Activated T-cell treated with anti-CD3 and anti-CD28 coated beads for 48 hours (primary cell): Measurements from ENCODE around the gene CYTH1.
A peak's percentile ranks its signal among the peaks of the same experiment; 100 is the strongest.
"Not testable (repeated sequence)": the region's sequence is repeated elsewhere in the genome, so short reads cannot be mapped to it uniquely, and the experiment has no call there.

Source experiments
- DNase-seq: peaks from one replicate; pipeline ENCODE4 v3.0.0-alpha.2; 2020; ENCODE audit warnings: low read depth

Gene CYTH1

GRCh38 chr17:78759203-78759968 is 22.7 kb downstream of the CYTH1 start:
- DNase-seq = no peak

GRCh38 chr17:78753316-78754250 is 28.5 kb downstream of the CYTH1 start:
- no peak for DNase-seq

DNA sequence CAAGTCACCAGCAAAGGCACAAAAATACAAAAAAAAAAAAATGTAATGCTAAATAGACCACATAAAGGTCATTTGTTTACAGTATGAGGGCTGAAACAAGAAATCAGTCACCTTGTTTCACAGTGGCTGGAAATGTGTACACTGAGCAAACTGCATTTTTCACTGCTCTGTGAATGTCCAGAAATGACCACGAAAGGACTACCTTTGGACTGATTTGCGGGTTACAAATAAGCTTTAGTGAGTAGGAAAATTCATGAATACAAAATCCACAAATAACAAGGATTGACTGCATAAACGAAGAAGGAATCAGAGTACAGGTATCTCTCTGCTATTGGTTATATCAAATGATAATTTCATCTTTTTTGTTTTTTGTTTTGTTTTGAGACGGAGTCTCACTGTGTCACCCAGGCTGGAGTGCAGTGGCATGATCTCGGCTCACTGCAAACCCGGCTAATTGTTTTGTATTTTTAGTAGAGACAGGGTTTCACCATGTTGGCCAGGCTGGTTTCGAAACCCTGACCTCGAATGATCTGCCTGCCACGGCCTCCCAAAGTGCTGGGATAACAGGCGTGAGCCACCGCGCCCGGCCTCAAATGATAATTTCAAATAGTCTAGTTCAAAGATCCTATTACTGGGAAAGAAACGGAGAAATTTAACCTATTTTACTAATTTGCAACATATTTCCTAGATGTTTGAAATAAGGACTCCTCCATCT is 30.5 kb downstream of the CYTH1 start:
- DNase-seq = no peak

DNA sequence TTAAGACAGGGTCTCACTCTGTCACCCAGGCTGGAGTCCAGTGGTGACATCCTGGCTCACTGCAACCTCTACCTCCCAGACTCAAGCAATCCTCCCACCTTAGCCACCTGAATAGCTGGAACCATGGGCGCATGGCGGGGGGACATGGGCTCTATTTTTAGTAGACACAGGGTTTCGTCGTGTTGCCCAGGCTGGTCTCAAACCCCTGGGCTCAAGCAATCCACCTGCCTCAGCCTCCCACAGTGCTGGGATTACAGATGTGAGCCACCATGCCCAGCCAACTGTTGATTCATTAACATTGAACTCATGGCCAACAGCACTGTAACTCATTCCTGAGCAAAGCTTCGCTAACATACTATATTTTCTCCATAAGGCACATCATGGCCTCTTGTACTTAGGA is 31.1 kb downstream of the CYTH1 start:
- DNase-seq = not testable (repeated sequence)

- DNase-seq = peak; percentile 66
Measured at GRCh38 chr17:78748730-78749317, 33.2 kb downstream of the CYTH1 start.

GRCh38 chr17:78748048-78748729 is 33.9 kb downstream of the CYTH1 start:
- DNase-seq = no peak

DNA sequence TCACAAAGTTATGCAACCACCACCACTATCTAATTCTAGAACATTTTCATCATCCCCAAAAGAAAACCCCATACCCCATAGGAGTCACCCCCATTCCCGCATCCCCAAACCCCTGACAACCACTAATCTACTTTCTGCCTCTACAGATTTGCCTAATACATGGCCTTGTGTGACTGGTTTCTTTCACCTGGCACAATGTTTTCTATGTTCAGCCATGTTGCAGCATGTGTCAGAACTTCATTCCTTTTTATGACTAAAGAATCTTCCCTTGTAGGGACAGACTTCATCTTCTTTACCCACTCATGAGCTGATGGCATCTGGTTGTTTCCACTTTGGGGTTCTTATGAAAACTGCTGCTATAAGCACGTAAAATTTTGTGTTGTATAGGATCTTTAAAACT is 34.6 kb downstream of the CYTH1 start:
- DNase-seq = no peak

- DNase-seq = no peak
Measured at GRCh38 chr17:78746949-78747269, 35.2 kb downstream of the CYTH1 start.

DNA sequence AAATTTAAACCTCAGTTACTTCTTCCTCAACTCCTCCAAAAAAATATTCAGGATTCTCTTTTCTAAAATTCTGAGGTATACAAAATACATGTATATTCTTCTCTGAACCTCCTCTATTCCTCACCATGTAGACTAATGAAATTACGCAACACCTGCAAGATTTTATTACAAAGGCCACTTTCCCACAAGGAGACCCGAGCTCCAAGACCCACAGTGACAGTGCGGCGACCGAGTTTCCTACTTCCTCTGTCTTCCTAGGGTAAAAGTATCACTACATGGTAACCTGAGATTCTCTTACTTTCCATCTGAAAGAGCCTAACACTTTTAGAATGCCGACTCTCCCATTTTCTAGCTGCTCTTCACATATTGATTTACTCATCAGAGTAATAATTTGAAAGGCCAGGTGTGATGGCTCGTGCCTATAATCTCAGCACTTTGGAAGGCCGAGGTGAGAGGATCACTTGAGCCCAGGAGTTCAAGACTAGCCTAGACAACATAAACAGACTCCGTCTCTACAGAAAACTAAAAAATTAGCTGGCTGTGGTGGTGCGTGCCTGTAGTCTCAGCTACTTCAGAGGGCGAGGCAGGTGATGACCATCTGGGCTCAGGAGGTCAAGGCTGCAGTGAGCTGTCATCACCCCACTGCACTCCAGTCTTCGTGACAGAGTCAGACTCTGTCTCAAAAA is 35.7 kb downstream of the CYTH1 start:
- no peak for DNase-seq

GRCh38 chr17:78745407-78746088 is 36.5 kb downstream of the CYTH1 start:
- no peak for DNase-seq

DNA sequence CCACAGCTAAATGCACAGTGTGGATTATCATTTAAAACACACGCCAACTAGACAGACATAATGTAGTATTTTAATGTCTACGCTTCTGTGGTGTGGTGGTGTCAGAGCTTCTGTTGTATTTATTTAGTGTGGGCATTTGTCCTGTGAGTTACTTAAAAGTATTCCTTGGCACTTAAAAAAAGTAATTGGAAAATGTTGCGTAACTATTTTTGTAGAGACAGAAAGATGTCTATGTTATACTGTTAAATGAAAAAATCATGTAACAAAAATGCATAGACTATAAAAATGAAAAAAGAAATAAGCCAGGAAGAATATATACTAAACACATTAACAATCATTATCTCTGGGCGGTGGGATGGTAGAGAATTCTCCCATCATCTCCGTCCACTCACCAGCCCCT is 39.2 kb downstream of the CYTH1 start:
- no peak for DNase-seq

DNA sequence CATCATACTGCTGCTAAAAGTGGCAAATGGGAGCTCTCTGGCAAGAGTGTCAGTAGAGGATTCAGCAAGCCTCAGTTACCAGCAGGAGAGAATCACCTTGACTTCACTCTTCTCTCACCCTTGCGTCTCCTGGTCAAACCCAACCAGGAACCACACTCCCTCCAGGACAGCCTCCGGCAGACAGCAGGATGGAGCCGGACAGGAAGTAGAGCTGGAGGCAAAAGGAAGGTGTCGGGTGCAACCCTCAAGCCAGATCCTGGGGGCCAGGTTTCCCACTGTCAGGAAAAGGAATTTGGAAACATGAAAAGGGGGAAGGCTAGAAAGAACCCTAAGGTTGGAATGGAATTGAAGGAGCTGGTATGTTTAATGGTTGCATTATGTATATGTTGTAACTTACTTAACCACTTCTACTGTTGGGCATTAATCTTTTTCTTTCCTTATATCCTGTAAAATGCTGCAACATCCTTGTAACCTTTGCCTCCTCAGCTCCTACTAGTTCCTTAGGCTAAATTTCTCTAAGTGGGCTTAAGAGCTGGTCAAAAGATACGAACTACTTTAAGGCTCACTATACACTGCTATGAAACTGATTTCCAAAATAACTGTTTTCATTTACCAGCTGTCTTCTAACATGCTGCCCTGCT is 40.3 kb downstream of the CYTH1 start:
- no peak for DNase-seq

GRCh38 chr17:78739331-78739931 is 42.6 kb downstream of the CYTH1 start:
- no peak for DNase-seq

DNA sequence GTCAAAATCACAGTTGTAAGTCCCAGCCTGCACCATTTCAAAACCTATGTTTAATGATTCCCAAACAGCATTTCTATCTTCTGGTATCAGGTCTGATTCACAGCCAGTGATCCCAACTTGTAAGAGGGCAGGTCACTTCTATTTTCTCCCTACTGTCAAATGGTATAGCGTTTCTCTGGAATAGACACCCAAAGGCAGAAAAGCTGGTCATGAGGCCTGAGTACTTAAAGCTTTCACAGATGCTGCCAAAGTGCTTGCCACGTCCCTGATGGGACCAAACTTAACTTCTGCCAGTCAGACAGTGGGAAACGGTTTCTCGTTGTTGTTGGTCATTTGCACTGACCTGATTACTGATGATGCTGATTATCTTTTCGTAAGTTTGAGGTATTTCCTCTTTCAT is 43.4 kb downstream of the CYTH1 start:
- no peak for DNase-seq

DNA sequence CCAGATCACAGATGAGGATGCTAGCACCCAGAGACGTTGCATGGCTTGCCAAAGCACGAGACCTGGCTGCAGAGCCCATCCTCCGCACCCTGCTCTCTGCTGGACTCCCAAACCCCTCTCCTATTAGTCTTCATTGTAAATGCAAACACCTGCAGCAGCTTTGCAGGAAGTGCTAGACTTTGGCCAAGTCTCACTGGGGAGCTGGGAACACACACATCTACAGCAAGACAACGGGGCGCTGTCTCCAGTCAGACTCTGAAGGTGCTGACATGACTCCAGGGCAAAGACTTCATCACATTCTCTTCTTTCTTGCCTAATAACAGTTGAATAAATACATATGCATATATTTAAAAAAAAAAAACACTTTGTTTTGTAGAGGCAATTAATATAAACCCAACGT is 43.8 kb downstream of the CYTH1 start:
- DNase-seq = no peak

- DNase-seq = no peak
Measured at GRCh38 chr17:78737332-78737731, 44.7 kb downstream of the CYTH1 start.

DNA sequence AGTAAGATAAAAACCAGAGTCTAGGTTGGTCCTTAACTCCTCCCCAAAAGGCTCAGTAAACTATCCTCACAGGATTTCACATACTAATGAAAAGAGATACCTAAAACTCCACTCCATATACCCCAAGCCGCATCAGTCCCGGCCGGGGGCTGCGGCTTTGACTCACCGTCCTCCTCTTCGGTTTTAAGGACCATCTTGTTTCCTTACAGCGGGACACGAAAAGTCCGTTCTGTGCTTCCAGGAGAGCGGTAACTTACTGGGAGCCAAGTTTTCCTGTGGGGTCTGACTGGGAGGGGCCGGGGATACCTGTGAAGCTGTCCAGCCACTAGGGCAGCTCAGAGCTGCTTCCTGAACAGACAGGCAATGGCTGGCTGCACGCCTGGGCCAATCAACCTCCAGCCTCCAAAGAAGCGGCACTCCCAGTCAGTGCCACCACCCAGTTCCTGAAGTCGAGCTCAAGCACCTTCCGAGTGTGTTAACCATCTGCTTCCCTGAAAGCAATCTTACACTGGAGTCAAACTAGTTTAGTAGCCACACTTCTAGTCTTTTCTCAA is 45.5 kb downstream of the CYTH1 start:
- peak; percentile 51 for DNase-seq

DNA sequence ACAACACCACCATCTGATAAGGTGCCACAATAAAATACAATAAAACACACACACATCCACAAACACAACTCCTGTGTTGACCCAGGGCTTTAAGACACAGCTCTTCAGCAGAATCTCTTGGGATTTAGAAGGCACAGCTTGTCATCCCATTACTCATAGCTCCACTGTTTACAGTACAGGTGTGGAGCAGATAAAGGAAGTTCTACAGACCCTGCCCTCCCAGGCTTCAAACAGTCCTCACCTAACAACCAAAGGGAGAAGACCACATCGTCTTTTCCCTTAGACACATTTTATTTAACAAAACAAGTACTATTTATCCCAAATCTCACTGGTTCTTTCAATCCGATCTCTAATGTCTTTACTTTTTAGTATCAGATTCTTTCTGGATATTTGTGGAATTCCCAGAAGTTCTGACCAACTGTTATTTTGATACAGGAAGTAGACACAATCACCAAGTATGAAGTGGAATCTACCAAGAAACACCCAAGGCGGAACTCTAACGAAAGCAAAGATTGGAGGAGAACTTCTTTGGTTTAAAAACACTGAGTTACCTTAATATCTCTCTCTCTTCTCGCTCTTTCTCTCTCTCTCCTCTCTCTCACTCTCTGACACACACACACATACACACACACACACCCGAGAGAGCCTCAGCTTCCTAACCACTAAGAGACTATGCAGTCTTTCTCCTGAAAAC is 46.1 kb downstream of the CYTH1 start:
- no peak for DNase-seq
